Neutrophil (primary cell): ENCODE measurements around the gene OLIG1.

Experiments
- H3K27ac ChIP-seq: fragments of 200-600 bp; sonication (generic); 2 replicates; pipeline ENCODE4 v1.5.1; 2016; ENCODE audit warnings: mild to moderate bottlenecking, moderate library complexity
- H3K27me3 ChIP-seq: fragments of 200-600 bp; sonication (generic); 2 replicates; pipeline ENCODE4 v1.6.0; 2016; ENCODE audit warnings: mild to moderate bottlenecking
- H3K36me3 ChIP-seq: fragments of 200-600 bp; sonication (generic); 2 replicates; pipeline ENCODE4 v1.5.1; 2017
- H3K4me1 ChIP-seq, 2 experiments: fragments of 200-600 bp in 1 of 2; sonication (generic) in 1 of 2; 1 replicate in 1 of 2; 2 replicates in 1 of 2; pipeline versions ENCODE4 v1.5.1 to v1.6.1; 2013 to 2016; ENCODE audit warnings: low read depth in 1 of 2, low read length in 1 of 2, mild to moderate bottlenecking in 1 of 2, moderate library complexity in 1 of 2; ENCODE audit not compliant: control insufficient read depth in 1 of 2, insufficient read depth in 1 of 2
- H3K4me3 ChIP-seq, 2 experiments: fragments of 200-600 bp in 1 of 2; sonication (generic) in 1 of 2; 1 replicate in 1 of 2; 2 replicates in 1 of 2; pipeline ENCODE4 v1.5.1; 2013 to 2016; ENCODE audit warnings: low read depth in 1 of 2, low read length in 1 of 2, mild to moderate bottlenecking in 1 of 2, moderate library complexity in 1 of 2
- H3K9me3 ChIP-seq: fragments of 200-600 bp; sonication (generic); 2 replicates; pipeline ENCODE4 v1.5.1; 2016
- CTCF ChIP-seq: fragments of 200-600 bp; sonication (generic); IDR thresholded peaks from 2 replicates; pipeline ENCODE4 v1.5.1; 2016; ENCODE audit warnings: antibody characterized with exemption

Gene OLIG1

GRCh38 chr21:33069994-33070743 is at the start of gene OLIG1:
OLIG1 (plus strand) TSS chr21:33070141; CDS start chr21:33070247, 106 bp downstream.
- Histone ChIP-seq H3K9me3 (no peaks in the 10 kb centered on the region), H3K27ac (peak within 1 kb of the TSS; percentile 84), H3K36me3 (no peaks in the 10 kb centered on the region), H3K4me3 (peak within 1 kb of the TSS; percentile 77 to 96), H3K4me1 (peaks cover 59 to 65% of the 10 kb centered on the region in 2 experiments), H3K27me3 (peaks cover 34% of the 10 kb centered on the region)
- peak; percentile 7 for TF ChIP-seq CTCF

GRCh38 chr21:33020558-33021100 is 49.3 kb upstream of the OLIG1 start:
- peak overlapping the region; percentile 38 to 66 for H3K4me3 ChIP-seq
- H3K36me3 ChIP-seq, result no peaks in the 10 kb centered on the region

GRCh38 chr21:33021150-33021549 is 48.8 kb upstream of the OLIG1 start:
- Histone ChIP-seq H3K4me1 (peaks cover 58 to 73% of the 10 kb centered on the region in 2 experiments), H3K36me3 (no peaks in the 10 kb centered on the region), H3K27me3 (peaks cover 100% of the 10 kb centered on the region), H3K4me3 (no peak overlapping the region), H3K27ac (no peak overlapping the region), H3K9me3 (no peaks in the 10 kb centered on the region)
- no peak for TF ChIP-seq CTCF

More at GRCh38 chr21:33020558-33021100, 49.3 kb upstream of the OLIG1 start:
- no peaks in the 10 kb centered on the region for H3K9me3 ChIP-seq
- TF ChIP-seq CTCF, result no peak
- H3K4me1 ChIP-seq, result peaks cover 53 to 67% of the 10 kb centered on the region in 2 experiments
- H3K27ac ChIP-seq, result no peak overlapping the region
- H3K27me3 ChIP-seq, result peaks cover 100% of the 10 kb centered on the region

GRCh38 chr21:33021667-33022066 is 48.3 kb upstream of the OLIG1 start:
- Histone ChIP-seq H3K36me3 (no peaks in the 10 kb centered on the region), H3K27me3 (peaks cover 100% of the 10 kb centered on the region), H3K4me1 (peaks cover 63 to 78% of the 10 kb centered on the region in 2 experiments), H3K4me3 (no peak overlapping the region), H3K27ac (no peak overlapping the region), H3K9me3 (no peaks in the 10 kb centered on the region)
- no peak for TF ChIP-seq CTCF

GRCh38 chr21:33022489-33022827 is 47.5 kb upstream of the OLIG1 start:
- peaks cover 71 to 86% of the 10 kb centered on the region in 2 experiments for H3K4me1 ChIP-seq
- no peak for TF ChIP-seq CTCF
- H3K4me3 ChIP-seq, result peak overlapping the region; percentile 52 to 59
- peaks cover 100% of the 10 kb centered on the region for H3K27me3 ChIP-seq
- H3K36me3 ChIP-seq, result no peaks in the 10 kb centered on the region
- no peaks in the 10 kb centered on the region for H3K9me3 ChIP-seq
- no peak overlapping the region for H3K27ac ChIP-seq
